Measurements from ENCODE around the gene VGLL1. TPM values are rescaled to one million over a fixed set of nuclear protein-coding genes. Genes with fewer than 3 reads are reported as not detected.

VGLL1 gene
- polyA plus RNA-seq = 1 to 10 TPM in 1 of 2 donors, under 1 TPM in 1; 0.76 to 1.3 TPM

- Histone ChIP-seq H3K27me3 (ENCODE audit: control insufficient read depth in 1 of 2, insufficient read depth in 2 of 2, low read length in 2 of 2) (peaks cover 0 to 3% of the 10 kb centered on the region in 2 donors), H3K4me1 (ENCODE audit: control insufficient read depth in 2 of 2, insufficient read depth in 2 of 2, low read length in 1 of 2) (no peaks in the 10 kb centered on the region), H3K4me3 (ENCODE audit: low read depth in 1 of 2, low read length in 2 of 2) (no peak within 1 kb of the TSS), H3K9me3 (ENCODE audit: control insufficient read depth in 2 of 2, insufficient read depth in 1 of 2, low read depth in 1 of 2, low read length in 1 of 2) (no peaks in the 10 kb centered on the region), H3K36me3 (ENCODE audit: control insufficient read depth in 2 of 2, insufficient read depth in 2 of 2, low read length in 1 of 2) (no peaks in the 10 kb centered on the region), H3K27ac (ENCODE audit: low read depth in 2 of 2, low read length in 1 of 2) (no peak within 1 kb of the TSS)
- 66 to 74% methylated on average over 3 of the region's 3 CpGs for WGBS, 2 donors
These were observed at the start of gene VGLL1 for GRCh38 chrX:136531951-136532350. Gene VGLL1 (plus strand): TSS chrX:136532215. CDS start chrX:136536021, 3,806 bp downstream.

- H3K4me1 ChIP-seq (ENCODE audit: control insufficient read depth in 2 of 2, insufficient read depth in 2 of 2, low read length in 1 of 2) = no peaks in the 10 kb centered on the region
- H3K27me3 ChIP-seq (ENCODE audit: control insufficient read depth in 1 of 2, insufficient read depth in 2 of 2, low read length in 2 of 2) = no peaks in the 10 kb centered on the region
- H3K9me3 ChIP-seq (ENCODE audit: control insufficient read depth in 2 of 2, insufficient read depth in 1 of 2, low read depth in 1 of 2, low read length in 1 of 2) = no peaks in the 10 kb centered on the region
- 65 to 72% methylated on average over 4 of the region's 4 CpGs for WGBS, 2 donors
- H3K4me3 ChIP-seq (ENCODE audit: low read depth in 1 of 2, low read length in 2 of 2) = no peak within 1 kb of the TSS
- H3K36me3 ChIP-seq (ENCODE audit: control insufficient read depth in 2 of 2, insufficient read depth in 2 of 2, low read length in 1 of 2) = no peaks in the 10 kb centered on the region
- H3K27ac ChIP-seq (ENCODE audit: low read depth in 2 of 2, low read length in 1 of 2) = no peak within 1 kb of the TSS
These were observed 44.4 kb upstream of the VGLL1 start, which contains the start of gene BRS3 for GRCh38 chrX:136487647-136488046. Gene BRS3 (plus strand): TSS chrX:136487947. CDS start chrX:136488115, 168 bp downstream.

GRCh38 chrX:136488706-136489105 lies 43.3 kb upstream of the VGLL1 start:
- Histone ChIP-seq H3K27me3 (ENCODE audit: control insufficient read depth in 1 of 2, insufficient read depth in 2 of 2, low read length in 2 of 2) (no peaks in the 10 kb centered on the region), H3K4me3 (ENCODE audit: low read depth in 1 of 2, low read length in 2 of 2) (no peak overlapping the region), H3K4me1 (ENCODE audit: control insufficient read depth in 2 of 2, insufficient read depth in 2 of 2, low read length in 1 of 2) (no peaks in the 10 kb centered on the region), H3K27ac (ENCODE audit: low read depth in 2 of 2, low read length in 1 of 2) (no peak overlapping the region), H3K9me3 (ENCODE audit: control insufficient read depth in 2 of 2, insufficient read depth in 1 of 2, low read depth in 1 of 2, low read length in 1 of 2) (no peaks in the 10 kb centered on the region), H3K36me3 (ENCODE audit: control insufficient read depth in 2 of 2, insufficient read depth in 2 of 2, low read length in 1 of 2) (no peaks in the 10 kb centered on the region)
- 45% methylated on average over 5 of the region's 5 CpGs for WGBS, 2 donors

- Histone ChIP-seq H3K4me3 (ENCODE audit: low read depth in 1 of 2, low read length in 2 of 2) (no peak overlapping the region), H3K36me3 (ENCODE audit: control insufficient read depth in 2 of 2, insufficient read depth in 2 of 2, low read length in 1 of 2) (no peaks in the 10 kb centered on the region), H3K27ac (ENCODE audit: low read depth in 2 of 2, low read length in 1 of 2) (no peak overlapping the region), H3K4me1 (ENCODE audit: control insufficient read depth in 2 of 2, insufficient read depth in 2 of 2, low read length in 1 of 2) (no peaks in the 10 kb centered on the region), H3K9me3 (ENCODE audit: control insufficient read depth in 2 of 2, insufficient read depth in 1 of 2, low read depth in 1 of 2, low read length in 1 of 2) (no peaks in the 10 kb centered on the region), H3K27me3 (ENCODE audit: control insufficient read depth in 1 of 2, insufficient read depth in 2 of 2, low read length in 2 of 2) (no peaks in the 10 kb centered on the region)
- WGBS, 2 donors = 61 to 68% methylated on average over 6 of the region's 6 CpGs
These were observed 40.2 kb upstream of the VGLL1 start for GRCh38 chrX:136491832-136492231.

GRCh38 chrX:136493011-136493410 lies 39.0 kb upstream of the VGLL1 start:
- 18 to 39% methylated on average over 1 of the region's 1 CpG for WGBS, 2 donors

GRCh38 chrX:136495043-136495442 lies 37.0 kb upstream of the VGLL1 start:
- no peak overlapping the region for H3K27ac ChIP-seq (ENCODE audit: low read depth in 2 of 2, low read length in 1 of 2)
- H3K4me1 ChIP-seq (ENCODE audit: control insufficient read depth in 2 of 2, insufficient read depth in 2 of 2, low read length in 1 of 2) = no peaks in the 10 kb centered on the region
- no peaks in the 10 kb centered on the region for H3K9me3 ChIP-seq (ENCODE audit: control insufficient read depth in 2 of 2, insufficient read depth in 1 of 2, low read depth in 1 of 2, low read length in 1 of 2)
- WGBS, 2 donors = 71 to 78% methylated on average over 4 of the region's 4 CpGs
- no peak overlapping the region for H3K4me3 ChIP-seq (ENCODE audit: low read depth in 1 of 2, low read length in 2 of 2)
- no peaks in the 10 kb centered on the region for H3K36me3 ChIP-seq (ENCODE audit: control insufficient read depth in 2 of 2, insufficient read depth in 2 of 2, low read length in 1 of 2)
- H3K27me3 ChIP-seq (ENCODE audit: control insufficient read depth in 1 of 2, insufficient read depth in 2 of 2, low read length in 2 of 2) = no peaks in the 10 kb centered on the region

More at GRCh38 chrX:136493011-136493410, 39.0 kb upstream of the VGLL1 start:
- H3K9me3 ChIP-seq (ENCODE audit: control insufficient read depth in 2 of 2, insufficient read depth in 1 of 2, low read depth in 1 of 2, low read length in 1 of 2) = no peaks in the 10 kb centered on the region
- H3K27me3 ChIP-seq (ENCODE audit: control insufficient read depth in 1 of 2, insufficient read depth in 2 of 2, low read length in 2 of 2) = no peaks in the 10 kb centered on the region
- no peak overlapping the region for H3K4me3 ChIP-seq (ENCODE audit: low read depth in 1 of 2, low read length in 2 of 2)
- H3K27ac ChIP-seq (ENCODE audit: low read depth in 2 of 2, low read length in 1 of 2) = no peak overlapping the region
- H3K4me1 ChIP-seq (ENCODE audit: control insufficient read depth in 2 of 2, insufficient read depth in 2 of 2, low read length in 1 of 2) = no peaks in the 10 kb centered on the region
- no peaks in the 10 kb centered on the region for H3K36me3 ChIP-seq (ENCODE audit: control insufficient read depth in 2 of 2, insufficient read depth in 2 of 2, low read length in 1 of 2)

GRCh38 chrX:136496186-136496763 lies 35.7 kb upstream of the VGLL1 start:
- Histone ChIP-seq H3K27me3 (ENCODE audit: control insufficient read depth in 1 of 2, insufficient read depth in 2 of 2, low read length in 2 of 2) (no peaks in the 10 kb centered on the region), H3K4me1 (ENCODE audit: control insufficient read depth in 2 of 2, insufficient read depth in 2 of 2, low read length in 1 of 2) (no peaks in the 10 kb centered on the region), H3K36me3 (ENCODE audit: control insufficient read depth in 2 of 2, insufficient read depth in 2 of 2, low read length in 1 of 2) (no peaks in the 10 kb centered on the region), H3K9me3 (ENCODE audit: control insufficient read depth in 2 of 2, insufficient read depth in 1 of 2, low read depth in 1 of 2, low read length in 1 of 2) (no peaks in the 10 kb centered on the region), H3K27ac (ENCODE audit: low read depth in 2 of 2, low read length in 1 of 2) (peak overlapping the region; percentile 89 to 98), H3K4me3 (ENCODE audit: low read depth in 1 of 2, low read length in 2 of 2) (peak overlapping the region; percentile 61 to 67)
- 2 to 37% methylated on average over 13 of the region's 13 CpGs for WGBS, 2 donors

- Histone ChIP-seq H3K36me3 (ENCODE audit: control insufficient read depth in 2 of 2, insufficient read depth in 2 of 2, low read length in 1 of 2) (no peaks in the 10 kb centered on the region), H3K9me3 (ENCODE audit: control insufficient read depth in 2 of 2, insufficient read depth in 1 of 2, low read depth in 1 of 2, low read length in 1 of 2) (no peaks in the 10 kb centered on the region), H3K4me3 (ENCODE audit: low read depth in 1 of 2, low read length in 2 of 2) (peak overlapping the region; percentile 61 to 67), H3K27ac (ENCODE audit: low read depth in 2 of 2, low read length in 1 of 2) (peak overlapping the region; percentile 89 to 98), H3K4me1 (ENCODE audit: control insufficient read depth in 2 of 2, insufficient read depth in 2 of 2, low read length in 1 of 2) (no peaks in the 10 kb centered on the region), H3K27me3 (ENCODE audit: control insufficient read depth in 1 of 2, insufficient read depth in 2 of 2, low read length in 2 of 2) (no peaks in the 10 kb centered on the region)
- WGBS, 2 donors = 0 to 27% methylated on average over 70 to 111 of the region's 111 CpGs
These were observed 35.1 kb upstream of the VGLL1 start for GRCh38 chrX:136496764-136497555.

GRCh38 chrX:136497556-136498052 lies 34.4 kb upstream of the VGLL1 start, which contains the start of gene HTATSF1:
Gene HTATSF1 (plus strand): TSS chrX:136497592. CDS start chrX:136497685, 93 bp downstream.
- H3K36me3 ChIP-seq (ENCODE audit: control insufficient read depth in 2 of 2, insufficient read depth in 2 of 2, low read length in 1 of 2) = no peaks in the 10 kb centered on the region
- no peaks in the 10 kb centered on the region for H3K9me3 ChIP-seq (ENCODE audit: control insufficient read depth in 2 of 2, insufficient read depth in 1 of 2, low read depth in 1 of 2, low read length in 1 of 2)
- no peaks in the 10 kb centered on the region for H3K4me1 ChIP-seq (ENCODE audit: control insufficient read depth in 2 of 2, insufficient read depth in 2 of 2, low read length in 1 of 2)
- peak within 1 kb of the TSS; percentile 61 to 67 for H3K4me3 ChIP-seq (ENCODE audit: low read depth in 1 of 2, low read length in 2 of 2)
- WGBS, 2 donors = 0 to 37% methylated on average over 35 of the region's 35 CpGs
- H3K27ac ChIP-seq (ENCODE audit: low read depth in 2 of 2, low read length in 1 of 2) = peak within 1 kb of the TSS; percentile 89 to 98
- H3K27me3 ChIP-seq (ENCODE audit: control insufficient read depth in 1 of 2, insufficient read depth in 2 of 2, low read length in 2 of 2) = no peaks in the 10 kb centered on the region
